GM19438 (cell line): Measurements from ENCODE around the gene ENTPD2.

Experiments used
- ATAC-seq: cut with Tn5 transposase; IDR thresholded peaks from one replicate; pipeline ENCODE4 v1.9.1; 2021; ENCODE audit warnings: low read depth; ENCODE audit not compliant: unreplicated experiment

The ENTPD2 gene

GRCh38 chr9:137032858-137033257, 21.0 kb downstream of the ENTPD2 start:
- no peak for ATAC-seq

GRCh38 chr9:137031904-137032640, 21.8 kb downstream of the ENTPD2 start, which contains the start of gene FUT7:
TSS of gene FUT7 (minus strand) at chr9:137032088. CDS start at chr9:137031991, 97 bp downstream.
- no peak for ATAC-seq

GRCh38 chr9:137030538-137031527, 23.0 kb downstream of the ENTPD2 start:
- ATAC-seq, result no peak

GRCh38 chr9:137030006-137030405, 23.9 kb downstream of the ENTPD2 start:
- no peak for ATAC-seq

- no peak for ATAC-seq
Observed at GRCh38 chr9:137029058-137029936, 24.6 kb downstream of the ENTPD2 start.

- ATAC-seq, result no peak
Observed at GRCh38 chr9:137028263-137029057, 25.4 kb downstream of the ENTPD2 start.

DNA sequence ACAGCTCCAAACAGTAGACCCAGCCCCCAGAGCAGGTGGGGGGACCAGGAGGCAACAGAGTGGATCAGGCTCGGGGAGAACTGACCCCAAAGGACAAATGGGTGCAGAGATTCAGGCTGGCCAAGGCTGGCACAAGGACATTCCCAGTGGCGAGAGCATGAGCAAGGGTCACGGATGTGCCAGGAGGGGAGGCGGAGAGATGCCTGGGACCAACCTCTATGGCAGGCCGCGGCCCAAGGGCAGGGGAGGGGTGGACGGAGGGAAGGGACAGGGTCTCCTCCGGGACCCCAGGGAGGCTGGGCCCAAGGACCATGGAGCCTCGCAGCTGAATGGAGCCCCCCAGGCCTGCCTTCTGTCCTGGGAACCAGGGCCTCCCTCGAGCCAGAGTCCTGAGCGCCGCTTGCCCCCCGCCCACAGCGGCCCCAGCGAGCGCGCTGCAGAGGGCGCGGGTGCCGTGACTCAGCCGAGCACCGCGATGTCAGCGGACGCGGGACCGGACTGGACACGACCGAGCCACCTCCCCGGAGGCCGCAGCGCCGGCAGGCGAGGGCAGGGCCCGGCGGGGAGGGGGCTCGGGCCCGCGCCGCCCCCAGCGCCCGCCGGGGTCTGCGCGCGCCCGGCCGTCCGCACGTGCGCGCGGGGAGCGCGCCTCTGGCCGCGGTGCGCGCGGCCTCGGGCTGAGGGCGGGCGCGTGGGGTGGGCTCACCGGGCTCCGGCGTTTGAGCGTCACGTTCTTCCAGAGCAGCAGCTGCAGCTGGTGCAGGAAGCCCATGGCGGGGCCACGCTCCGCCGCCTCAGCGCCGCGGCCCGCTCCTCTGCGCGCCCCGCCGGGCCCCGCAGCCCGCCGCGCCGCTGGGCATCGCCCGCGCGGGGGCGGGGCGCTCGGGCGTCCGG, 26.2 kb downstream of the ENTPD2 start, which contains the start of gene ABCA2:
ABCA2 (minus strand) TSS at position 869 of the 894 bp plus-strand sequence; CDS start at position 772, 97 bp downstream.
- ATAC-seq, result no peak

DNA sequence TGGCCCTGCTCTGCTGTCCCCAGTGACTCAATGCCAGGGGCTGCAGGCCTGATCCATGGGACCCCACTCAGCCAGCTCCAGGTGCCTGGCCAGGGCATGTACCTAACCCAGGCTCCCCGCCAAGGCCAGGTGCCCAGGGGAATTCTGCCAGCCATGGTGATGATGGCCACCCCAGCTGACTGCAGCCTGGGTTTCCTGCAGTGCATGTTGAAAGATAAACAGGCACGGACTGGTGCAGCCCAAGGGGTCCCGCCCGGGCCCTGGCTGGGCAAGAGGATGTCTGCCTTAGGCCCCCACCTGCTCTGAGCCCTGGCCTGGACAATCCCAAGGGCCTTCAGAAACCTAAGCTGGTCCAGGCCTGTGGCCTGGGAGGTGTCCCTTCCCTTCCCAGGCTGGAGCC, 27.0 kb downstream of the ENTPD2 start:
- no peak for ATAC-seq

DNA sequence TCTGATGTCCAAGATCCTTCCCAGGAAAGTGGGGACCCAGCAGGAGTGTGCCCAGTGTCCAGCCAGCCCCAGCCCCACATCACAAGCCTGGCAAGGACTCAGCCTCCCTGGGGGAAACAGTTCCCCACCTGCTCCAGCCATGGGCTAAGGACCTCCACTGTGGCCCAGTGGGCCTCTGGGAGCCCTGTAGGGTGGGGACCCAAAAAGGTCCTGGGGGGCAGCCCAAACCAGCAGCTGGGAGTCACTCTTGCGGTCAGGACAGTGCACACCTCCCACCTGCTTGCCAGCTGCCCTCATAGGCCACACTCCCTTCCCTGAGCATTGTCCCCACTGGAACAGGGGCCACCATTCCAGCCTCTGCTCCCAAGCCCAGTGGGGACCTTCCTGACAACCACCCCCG, 27.5 kb downstream of the ENTPD2 start:
- no peak for ATAC-seq

GRCh38 chr9:137025517-137025966, 28.3 kb downstream of the ENTPD2 start:
- no peak for ATAC-seq

GRCh38 chr9:137023583-137023991, 30.3 kb downstream of the ENTPD2 start:
- no peak for ATAC-seq

DNA sequence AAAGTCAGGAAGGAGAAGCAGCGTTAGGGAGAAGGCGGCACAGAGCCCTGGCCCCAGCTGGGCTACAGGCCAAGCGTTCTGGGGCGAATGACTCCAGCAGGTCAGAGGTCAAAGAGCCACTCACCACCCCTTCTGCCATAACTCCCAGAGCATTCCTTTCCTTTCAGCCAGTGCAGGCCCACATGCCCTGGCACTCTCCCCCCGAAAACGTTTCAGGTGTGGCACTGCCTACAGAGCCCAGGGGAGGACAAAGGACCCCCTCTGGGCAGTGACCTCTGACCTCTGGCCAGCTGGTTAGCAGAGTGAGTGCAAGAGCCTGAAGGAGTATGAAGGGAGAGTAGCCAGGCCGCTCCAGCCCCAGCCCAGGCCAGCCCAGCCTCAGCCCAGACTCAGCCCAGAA, 30.7 kb downstream of the ENTPD2 start:
- ATAC-seq, result no peak

- no peak for ATAC-seq
Observed at GRCh38 chr9:137022662-137023008, 31.2 kb downstream of the ENTPD2 start.

DNA sequence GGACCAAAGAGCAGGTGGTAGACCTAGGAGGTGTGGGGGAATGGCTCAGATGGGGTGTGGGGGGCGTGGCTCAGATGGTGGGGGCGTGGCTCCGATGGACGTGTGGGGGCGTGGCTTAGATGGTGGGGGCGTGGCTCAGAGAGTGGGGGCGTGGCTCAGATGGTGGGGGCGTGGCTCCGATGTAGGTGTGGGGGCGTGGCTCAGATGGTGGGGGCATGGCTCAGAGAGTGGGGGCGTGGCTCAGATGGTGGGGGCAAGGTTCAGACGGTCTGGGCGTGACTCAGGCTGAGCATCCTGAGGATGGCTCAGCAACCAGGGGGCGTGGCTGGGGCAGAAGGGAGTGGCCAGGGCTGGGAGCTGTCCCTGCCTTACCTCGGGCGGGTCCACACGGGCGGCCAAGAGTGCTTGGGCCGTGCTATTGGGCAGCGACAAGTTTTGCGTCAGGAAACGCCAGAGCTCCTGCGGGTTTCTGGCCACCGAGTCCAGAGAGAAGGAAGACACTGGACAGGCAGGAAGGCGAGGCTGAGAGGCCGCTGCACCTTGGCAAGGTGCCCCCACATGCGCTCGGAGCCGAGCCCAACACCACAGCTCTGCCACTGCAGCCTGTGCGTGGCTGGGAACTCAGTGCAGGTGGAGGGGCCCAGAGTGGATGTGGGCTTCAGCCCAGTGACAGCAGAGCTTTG, 31.7 kb downstream of the ENTPD2 start:
- no peak for ATAC-seq

DNA sequence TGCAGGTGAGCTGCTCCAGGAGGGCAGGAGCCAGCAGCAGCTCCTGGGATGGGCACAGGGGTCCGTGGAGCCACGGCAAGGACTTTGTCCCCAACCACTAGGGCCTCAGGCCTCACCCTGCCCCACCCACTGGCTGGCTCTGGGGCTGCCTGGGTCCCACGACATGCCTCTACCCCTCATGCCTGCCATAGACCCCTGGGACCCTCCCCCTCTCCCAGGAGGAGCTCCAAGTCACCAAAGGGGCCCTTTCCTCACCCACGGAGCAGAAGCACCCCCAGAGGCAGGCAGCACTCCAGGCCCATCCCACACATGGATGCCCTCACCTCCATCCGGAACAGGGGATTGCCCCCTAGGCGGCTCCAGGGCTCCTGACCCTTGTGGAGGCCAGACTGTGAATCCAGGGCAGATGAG, 32.3 kb downstream of the ENTPD2 start:
- ATAC-seq, result no peak

DNA sequence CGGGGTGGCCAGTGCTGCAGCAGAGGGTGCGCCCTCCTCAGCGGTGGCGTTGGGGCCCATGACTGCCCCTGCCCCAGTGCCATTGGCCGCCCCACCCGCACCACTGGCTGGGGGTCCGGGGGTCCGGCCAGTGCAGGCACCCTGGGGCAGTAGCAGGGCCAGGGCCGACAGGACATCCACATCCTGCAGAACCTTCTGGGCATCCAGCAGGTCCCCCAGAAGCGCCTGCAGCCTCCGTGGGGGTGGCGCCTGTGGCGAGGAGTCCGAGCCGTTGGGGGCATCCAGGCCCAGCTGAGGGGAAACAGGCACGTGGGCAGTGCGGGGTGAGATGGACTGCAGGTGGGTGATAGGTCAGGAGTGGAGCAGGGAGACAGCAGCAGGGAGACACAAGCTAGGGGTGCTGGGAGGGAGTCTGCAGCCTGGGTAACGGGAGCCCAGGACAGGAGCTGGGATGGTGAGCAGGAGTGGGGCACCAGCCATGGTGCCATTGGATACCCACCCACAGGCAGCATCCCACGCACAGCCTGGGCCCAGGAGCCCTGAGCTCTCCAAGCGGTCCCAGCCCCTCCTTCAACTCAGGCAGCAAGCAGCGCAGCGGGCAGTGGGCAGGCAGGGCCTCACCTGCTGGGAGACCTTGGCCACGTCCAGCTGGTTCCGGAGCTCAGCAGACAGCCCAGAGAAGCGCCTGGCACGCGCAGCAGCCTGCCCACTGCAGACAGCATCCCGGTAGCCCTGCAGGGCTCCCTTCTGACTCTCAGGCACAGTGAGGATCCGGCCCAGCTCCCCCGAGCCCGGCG, 32.9 kb downstream of the ENTPD2 start:
- ATAC-seq, result no peak
